Measurements from ENCODE around the gene ZNF511. TPM values are rescaled to one million over a fixed set of nuclear protein-coding genes. Genes with fewer than 3 reads are reported as not detected.

ZNF511 gene
- total RNA-seq, 1 experiment from 2014 or later: 69.6 TPM

GRCh38 chr10:133326745-133327650 lies 18.3 kb downstream of the ZNF511 start:
- no peak overlapping the region for H3K27ac Mint-ChIP-seq
- H3K27me3 Mint-ChIP-seq (ENCODE audit: low read depth): peaks cover 76% of the 10 kb centered on the region
- POLR2A ChIA-PET: no interaction called here
- H3K9me3 Mint-ChIP-seq: peaks cover 3% of the 10 kb centered on the region; the same call in 1 of the 2 replicates
- TF ChIP-seq FOXJ3 (CRISPR knock-in tag; IDR thresholded peaks at IDR 0.05; ENCODE audit: borderline replicate concordance) (no peak), JAZF1 (CRISPR knock-in tag; IDR thresholded peaks at IDR 0.05) (no peak), MYBL2 (CRISPR knock-in tag; IDR thresholded peaks at IDR 0.05) (no peak), SP1 (CRISPR knock-in tag; conservative IDR thresholded peaks at IDR 0.05) (no peak), NR2C2 (CRISPR knock-in tag; IDR thresholded peaks at IDR 0.05) (no peak), MXD4 (CRISPR knock-in tag; IDR thresholded peaks at IDR 0.05; ENCODE audit: borderline replicate concordance) (no peak), GRHL2 (CRISPR knock-in tag; IDR thresholded peaks at IDR 0.05; ENCODE audit: insufficient replicate concordance, severe bottlenecking) (no peak), EMX1 (CRISPR knock-in tag; IDR thresholded peaks at IDR 0.05) (no peak), E2F1 (CRISPR knock-in tag; IDR thresholded peaks at IDR 0.05) (no peak), NFYB (CRISPR knock-in tag; conservative IDR thresholded peaks at IDR 0.05; ENCODE audit: low read depth) (no peak), E2F5 (CRISPR knock-in tag; IDR thresholded peaks at IDR 0.05) (no peak), ZNF423 (CRISPR knock-in tag; IDR thresholded peaks at IDR 0.05) (no peak), ELF4 (CRISPR knock-in tag; IDR thresholded peaks at IDR 0.05; ENCODE audit: low read depth) (no peak), OVOL2 (CRISPR knock-in tag; IDR thresholded peaks at IDR 0.05; ENCODE audit: borderline replicate concordance) (no peak), TEAD1 (CRISPR knock-in tag; IDR thresholded peaks at IDR 0.05) (no peak)
- ATAC-seq (no peak), DNase-seq (ENCODE audit: low spot score) (no peak)
- no peak overlapping the region for H3K4me3 Mint-ChIP-seq
- H3K36me3 Mint-ChIP-seq: no peaks in the 10 kb centered on the region
- CTCF ChIA-PET: interaction anchor here (0.7 to 4.1 kb wide), 4 partner anchors 8 to 34 kb away, joined by 3 to 25 read pairs (median 13); no protein-coding TSS in a partner anchor
- peaks cover 14% of the 10 kb centered on the region for H3K4me1 Mint-ChIP-seq

- TF ChIP-seq NR2C2 (CRISPR knock-in tag; IDR thresholded peaks at IDR 0.05) (no peak), CREM (CRISPR knock-in tag; IDR thresholded peaks at IDR 0.05) (no peak), FOXP1 (CRISPR knock-in tag; IDR thresholded peaks at IDR 0.05; ENCODE audit: borderline replicate concordance) (no peak), ZBTB21 (CRISPR knock-in tag; IDR thresholded peaks at IDR 0.05; ENCODE audit: borderline replicate concordance) (no peak), ZNF416 (CRISPR knock-in tag; IDR thresholded peaks at IDR 0.05) (no peak), USF2 (CRISPR knock-in tag; IDR thresholded peaks at IDR 0.05) (no peak), NFYB (CRISPR knock-in tag; conservative IDR thresholded peaks at IDR 0.05; ENCODE audit: low read depth) (no peak), NFE2L1 (CRISPR knock-in tag; IDR thresholded peaks at IDR 0.05) (no peak), ATF3 (CRISPR knock-in tag; conservative IDR thresholded peaks at IDR 0.05) (no peak), ERG (CRISPR knock-in tag; IDR thresholded peaks at IDR 0.05) (no peak), SP1 (CRISPR knock-in tag; conservative IDR thresholded peaks at IDR 0.05) (no peak), IRF2 (CRISPR knock-in tag; IDR thresholded peaks at IDR 0.05; ENCODE audit: borderline replicate concordance, low read depth) (no peak), ESRRA (CRISPR knock-in tag; IDR thresholded peaks at IDR 0.05; ENCODE audit: borderline replicate concordance) (no peak)
- Mint-ChIP-seq H3K27me3 (ENCODE audit: low read depth) (peaks cover 79% of the 10 kb centered on the region), H3K9me3 (peaks cover 7% of the 10 kb centered on the region), H3K4me3 (no peak overlapping the region), H3K36me3 (no peaks in the 10 kb centered on the region), H3K4me1 (peaks cover 14% of the 10 kb centered on the region), H3K27ac (no peak overlapping the region)
- ATAC-seq (no peak), DNase-seq (ENCODE audit: low spot score) (no peak)
- ChIA-PET CTCF (interaction anchor here (0.7 to 4.1 kb wide), 5 partner anchors 9 to 66 kb away, joined by 3 to 25 read pairs (median 11); partner anchors contain the start of gene MTG1), POLR2A (no interaction called here)
Observed at GRCh38 chr10:133327651-133328357, 19.1 kb downstream of the ZNF511 start.
